ENCODE data around the gene PRMT7.
A peak's percentile ranks its signal among the peaks of the same experiment; 100 is the strongest.

PRMT7 gene

DNA sequence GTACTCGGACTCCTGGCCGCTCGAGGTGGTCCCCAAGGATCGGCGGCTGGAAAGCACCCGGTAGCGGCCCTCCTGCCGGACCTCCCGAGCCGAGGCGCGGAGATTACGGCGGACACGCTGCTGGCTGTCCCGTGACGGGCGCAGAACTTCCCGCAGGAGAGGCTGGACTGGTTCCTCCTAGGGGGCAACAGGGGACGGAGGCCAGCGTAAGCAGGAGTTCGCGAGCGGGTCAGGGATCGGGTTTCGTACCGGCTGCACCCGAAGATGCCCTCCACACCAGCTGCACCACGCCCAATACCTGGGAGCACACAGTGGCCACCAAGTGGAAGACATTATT lies 414 bp upstream of the PRMT7 start:
- Mint-ChIP-seq H3K27ac (peak overlapping the region; percentile 98), H3K9me3 (ENCODE audit: low read depth) (no peaks in the 10 kb centered on the region), H3K4me1 (ENCODE audit: low read depth) (peaks cover 47% of the 10 kb centered on the region), H3K4me3 (peak overlapping the region; percentile 99), H3K27me3 (no peaks in the 10 kb centered on the region), H3K36me3 (peaks cover 10% of the 10 kb centered on the region)

DNA sequence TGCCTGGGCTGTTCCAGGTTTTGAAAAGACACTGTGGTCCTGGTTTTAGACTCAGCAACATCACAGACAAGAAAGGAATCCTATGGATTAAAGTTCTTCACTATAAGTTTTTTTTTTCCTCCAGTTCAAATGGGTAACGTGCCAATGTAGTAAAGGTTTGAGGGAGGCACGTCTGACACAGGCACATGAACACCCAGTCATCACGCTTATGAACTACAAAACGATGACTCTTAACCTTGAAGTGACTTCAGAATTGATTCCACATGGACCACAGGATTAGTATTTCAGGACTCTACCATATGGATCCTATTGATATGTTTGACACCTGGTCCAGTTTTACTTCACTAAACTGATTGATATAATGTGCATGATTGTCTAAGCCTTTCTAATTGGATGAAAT lies 2.3 kb downstream of the PRMT7 start:
- H3K36me3 Mint-ChIP-seq = peaks cover 12% of the 10 kb centered on the region
- H3K4me3 Mint-ChIP-seq = peak overlapping the region; percentile 57
- H3K27ac Mint-ChIP-seq = peak overlapping the region; percentile 18
- no peaks in the 10 kb centered on the region for H3K27me3 Mint-ChIP-seq
- H3K9me3 Mint-ChIP-seq (ENCODE audit: low read depth) = no peaks in the 10 kb centered on the region
- peaks cover 43% of the 10 kb centered on the region for H3K4me1 Mint-ChIP-seq (ENCODE audit: low read depth)

DNA sequence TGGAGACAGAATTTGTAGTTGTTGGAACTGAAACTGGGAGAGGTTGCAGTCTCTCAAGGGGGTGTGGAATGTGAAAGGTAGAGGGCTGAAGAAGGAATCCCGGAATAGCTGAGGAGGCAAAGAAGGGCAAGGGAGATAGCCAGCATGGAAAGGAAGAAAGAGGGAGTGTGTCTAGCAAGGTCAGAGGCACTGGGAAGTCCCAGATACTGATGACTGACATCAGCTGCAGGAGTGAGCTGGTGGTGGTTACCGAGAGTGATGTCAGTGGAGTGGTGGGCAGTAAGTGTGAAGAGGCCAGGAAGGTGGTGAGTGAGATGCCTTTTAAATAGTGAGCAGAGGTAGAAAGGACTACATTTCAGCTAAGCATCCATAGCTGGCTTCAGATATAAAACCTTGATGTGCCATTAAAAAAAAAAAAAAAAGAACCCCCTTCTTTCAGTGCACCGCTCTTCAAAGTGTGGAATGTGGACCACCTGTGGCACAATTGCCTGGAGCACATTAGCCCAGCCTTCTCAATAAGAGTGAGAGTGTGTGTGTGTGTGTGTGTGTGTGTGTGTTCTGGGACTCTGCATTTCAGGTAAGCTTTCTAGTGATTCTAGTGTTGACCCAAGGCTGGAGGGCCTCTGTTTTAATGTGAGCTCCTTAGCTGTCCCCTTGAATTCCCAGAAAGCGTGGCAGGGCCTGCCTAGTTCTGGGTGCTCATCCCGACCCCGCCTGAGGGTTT lies 8.5 kb downstream of the PRMT7 start:
- no peaks in the 10 kb centered on the region for H3K9me3 Mint-ChIP-seq (ENCODE audit: low read depth)
- H3K4me3 Mint-ChIP-seq = peak overlapping the region; percentile 4
- H3K27me3 Mint-ChIP-seq = no peaks in the 10 kb centered on the region
- peak overlapping the region; percentile 83 for H3K27ac Mint-ChIP-seq
- H3K4me1 Mint-ChIP-seq (ENCODE audit: low read depth) = peaks cover 32% of the 10 kb centered on the region
- H3K36me3 Mint-ChIP-seq = peaks cover 6% of the 10 kb centered on the region

DNA sequence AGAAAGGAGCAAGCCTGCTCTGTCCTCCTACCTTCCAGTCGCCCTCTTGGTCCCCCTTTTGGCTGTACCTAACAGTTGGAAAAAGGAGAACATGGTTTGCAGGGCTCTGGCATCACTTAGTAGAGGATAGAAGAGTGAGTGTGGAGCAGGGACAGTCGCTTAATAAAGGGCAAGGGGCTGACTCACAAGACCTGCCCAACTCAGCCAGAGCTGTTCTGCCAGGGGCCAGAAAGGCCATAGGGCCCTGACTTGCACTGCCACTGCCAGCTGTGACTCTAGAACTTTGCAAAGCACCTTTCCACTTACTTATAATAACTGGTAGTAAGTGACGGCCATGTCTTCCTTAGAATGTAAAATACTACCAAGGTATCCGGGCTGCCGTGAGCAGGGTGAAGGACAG lies 13.5 kb downstream of the PRMT7 start:
- Mint-ChIP-seq H3K36me3 (peaks cover 6% of the 10 kb centered on the region), H3K9me3 (ENCODE audit: low read depth) (no peaks in the 10 kb centered on the region), H3K27me3 (no peaks in the 10 kb centered on the region), H3K27ac (no peak overlapping the region), H3K4me3 (no peak overlapping the region), H3K4me1 (ENCODE audit: low read depth) (peaks cover 18% of the 10 kb centered on the region)

DNA sequence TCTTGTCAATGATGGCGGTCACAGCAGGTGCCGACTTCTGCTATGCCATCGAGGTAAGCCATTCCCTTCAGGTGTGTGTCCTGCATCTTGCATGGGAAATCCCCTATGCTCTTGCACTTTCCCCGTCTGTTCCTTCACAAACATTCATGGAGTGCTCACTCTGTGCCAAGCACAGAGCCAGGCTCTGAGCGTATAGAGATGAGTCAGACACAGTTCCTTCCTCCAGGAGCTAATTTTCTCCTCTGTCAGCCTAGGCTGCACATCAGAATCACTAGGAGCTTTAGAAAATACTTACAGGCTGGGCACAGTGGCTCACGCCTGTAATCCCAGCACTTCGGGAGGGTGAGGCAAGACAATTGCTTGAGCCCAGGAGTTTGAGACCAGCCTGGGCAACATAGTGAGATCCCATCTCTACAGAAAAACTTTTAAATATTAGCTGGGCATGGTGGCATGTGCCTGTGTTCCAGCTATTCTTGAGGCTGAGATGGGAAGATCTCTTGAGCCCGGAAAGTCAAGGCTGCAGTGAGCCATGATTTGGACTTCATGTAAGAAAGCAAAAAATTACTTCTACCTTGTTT lies 14.1 kb downstream of the PRMT7 start:
- H3K27me3 Mint-ChIP-seq = no peaks in the 10 kb centered on the region
- no peak overlapping the region for H3K27ac Mint-ChIP-seq
- H3K4me3 Mint-ChIP-seq = no peak overlapping the region
- H3K9me3 Mint-ChIP-seq (ENCODE audit: low read depth) = no peaks in the 10 kb centered on the region
- H3K36me3 Mint-ChIP-seq = peaks cover 6% of the 10 kb centered on the region
- peaks cover 14% of the 10 kb centered on the region for H3K4me1 Mint-ChIP-seq (ENCODE audit: low read depth)

DNA sequence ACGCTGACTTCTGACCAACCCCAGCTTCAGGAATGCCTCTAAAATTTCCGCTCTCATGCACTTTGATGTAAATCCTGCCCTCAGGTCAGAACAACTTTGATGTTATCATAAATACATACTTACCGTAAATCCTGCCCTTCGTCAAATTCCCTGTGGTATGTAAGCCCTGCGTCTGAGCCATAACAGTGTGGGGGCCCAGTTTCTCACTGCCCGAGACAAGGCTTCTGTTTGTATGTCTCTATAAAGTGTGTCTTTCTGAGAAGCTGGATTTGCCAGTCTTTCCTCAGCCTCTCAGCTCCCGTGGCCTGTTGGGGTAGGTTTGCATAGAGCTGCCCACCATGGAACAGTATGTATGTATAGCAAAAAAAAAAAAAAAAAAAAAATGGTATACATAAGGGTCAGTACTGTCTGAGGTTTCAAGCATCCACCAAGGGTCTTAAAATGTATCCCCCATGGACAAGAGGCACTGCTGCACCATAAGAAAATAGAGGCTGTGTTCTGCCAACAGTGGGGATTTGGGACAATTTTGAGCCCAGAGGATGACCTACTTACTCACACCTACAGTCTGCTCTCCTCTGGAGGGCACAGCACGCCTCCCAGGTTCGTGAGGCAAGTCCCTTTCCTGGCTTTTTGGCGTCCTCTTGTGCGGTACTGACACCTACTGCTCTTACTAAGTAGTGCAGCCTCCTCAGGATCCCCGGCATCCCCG lies 17.5 kb downstream of the PRMT7 start:
- no peak overlapping the region for H3K4me3 Mint-ChIP-seq

DNA sequence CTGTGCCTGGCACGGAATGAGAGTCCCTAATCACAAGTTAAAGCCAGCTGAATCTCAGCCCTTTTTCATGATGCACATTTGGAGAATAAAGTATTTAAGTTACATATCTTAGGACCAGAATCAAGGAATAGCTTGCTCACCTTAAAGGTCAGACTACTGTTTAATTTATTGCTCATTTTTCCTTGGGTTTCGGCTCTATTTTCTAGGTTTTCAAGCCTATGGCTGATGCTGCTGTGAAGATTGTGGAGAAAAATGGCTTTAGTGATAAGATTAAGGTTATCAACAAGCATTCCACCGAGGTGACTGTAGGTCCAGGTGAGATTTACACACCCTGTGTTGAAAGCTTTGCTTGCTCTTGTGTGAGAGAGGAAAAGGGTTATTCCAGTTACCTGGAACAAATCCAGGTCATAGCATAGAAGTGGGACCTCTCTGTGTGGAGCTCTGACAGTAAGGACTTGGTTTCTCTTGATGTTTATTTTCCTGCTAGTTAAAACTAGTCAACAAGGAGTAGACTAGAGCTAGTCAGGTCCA lies 18.1 kb downstream of the PRMT7 start:
- H3K4me3 Mint-ChIP-seq = no peak overlapping the region
- no peaks in the 10 kb centered on the region for H3K27me3 Mint-ChIP-seq
- peaks cover 15% of the 10 kb centered on the region for H3K4me1 Mint-ChIP-seq (ENCODE audit: low read depth)
- H3K36me3 Mint-ChIP-seq = peaks cover 11% of the 10 kb centered on the region
- H3K9me3 Mint-ChIP-seq (ENCODE audit: low read depth) = no peaks in the 10 kb centered on the region
- no peak overlapping the region for H3K27ac Mint-ChIP-seq

More for the DNA sequence above, 17.5 kb downstream of the PRMT7 start:
- Mint-ChIP-seq H3K27ac (no peak overlapping the region), H3K27me3 (no peaks in the 10 kb centered on the region), H3K36me3 (peaks cover 11% of the 10 kb centered on the region), H3K4me1 (ENCODE audit: low read depth) (peaks cover 15% of the 10 kb centered on the region), H3K9me3 (ENCODE audit: low read depth) (no peaks in the 10 kb centered on the region)

DNA sequence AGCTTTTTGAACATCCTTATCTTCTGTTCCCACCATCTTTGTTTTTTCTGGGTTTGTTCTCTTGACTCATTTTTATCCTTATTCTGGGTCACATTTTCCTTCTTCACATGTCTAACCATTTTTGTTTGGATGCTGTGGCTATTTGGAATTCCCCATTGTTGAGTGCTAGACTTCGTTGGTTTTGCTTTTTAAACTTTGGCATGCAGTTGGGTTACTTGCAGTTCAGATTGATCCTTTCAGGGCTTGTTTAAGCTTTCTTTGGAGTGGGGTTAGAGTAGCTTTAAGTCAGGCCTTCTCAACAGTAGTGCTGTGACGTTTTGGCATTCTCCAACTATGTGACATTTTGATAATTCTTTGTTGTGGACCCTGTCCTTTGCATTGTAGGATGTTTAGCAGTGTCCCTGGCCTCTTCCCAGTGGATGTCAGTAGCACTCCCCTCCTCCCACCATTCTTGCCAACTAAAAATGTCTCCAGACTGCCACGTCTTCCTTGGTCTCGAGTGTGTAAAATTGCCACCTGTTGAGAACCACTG lies 21.1 kb downstream of the PRMT7 start:
- Mint-ChIP-seq H3K4me3 (no peak overlapping the region), H3K27ac (no peak overlapping the region), H3K9me3 (ENCODE audit: low read depth) (no peaks in the 10 kb centered on the region), H3K4me1 (ENCODE audit: low read depth) (peaks cover 15% of the 10 kb centered on the region), H3K27me3 (no peaks in the 10 kb centered on the region), H3K36me3 (peaks cover 18% of the 10 kb centered on the region)

DNA sequence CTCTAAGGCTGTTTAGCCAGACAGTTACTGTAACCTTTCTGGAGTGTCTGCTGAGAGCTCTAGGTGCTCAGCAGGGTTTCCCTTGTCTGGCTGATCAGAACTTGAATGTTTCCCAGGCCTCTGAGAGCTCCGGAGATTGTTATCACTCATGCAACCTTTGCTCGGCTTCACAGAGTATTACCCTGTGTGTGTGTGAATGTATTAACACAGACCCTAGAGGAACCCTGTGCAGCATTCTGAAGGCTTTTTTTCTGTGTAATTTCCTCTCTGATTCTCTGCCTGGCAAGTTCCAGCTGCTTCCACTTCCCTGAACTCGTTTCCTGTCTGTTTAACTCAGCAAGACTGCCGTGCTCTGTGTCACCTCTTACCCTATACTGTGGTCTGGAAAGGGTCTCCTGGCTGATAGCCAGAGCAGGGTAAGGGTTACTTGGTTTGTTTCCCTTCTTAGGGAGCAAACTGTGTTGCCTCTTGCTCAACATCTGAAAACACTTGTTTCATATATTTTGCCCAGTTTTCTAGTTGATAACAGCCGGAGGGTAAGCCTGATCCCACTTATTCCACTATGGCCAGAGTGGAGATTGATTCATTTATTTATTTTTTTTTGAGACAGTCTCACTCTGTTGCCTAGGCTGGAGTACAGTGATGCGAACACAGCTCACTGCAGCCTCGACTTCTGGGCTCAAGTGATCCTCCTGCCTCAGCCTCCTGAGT lies 21.7 kb downstream of the PRMT7 start:
- Mint-ChIP-seq H3K4me1 (ENCODE audit: low read depth) (peaks cover 15% of the 10 kb centered on the region), H3K36me3 (peaks cover 19% of the 10 kb centered on the region), H3K9me3 (ENCODE audit: low read depth) (no peaks in the 10 kb centered on the region), H3K27ac (no peak overlapping the region), H3K4me3 (no peak overlapping the region), H3K27me3 (no peaks in the 10 kb centered on the region)

DNA sequence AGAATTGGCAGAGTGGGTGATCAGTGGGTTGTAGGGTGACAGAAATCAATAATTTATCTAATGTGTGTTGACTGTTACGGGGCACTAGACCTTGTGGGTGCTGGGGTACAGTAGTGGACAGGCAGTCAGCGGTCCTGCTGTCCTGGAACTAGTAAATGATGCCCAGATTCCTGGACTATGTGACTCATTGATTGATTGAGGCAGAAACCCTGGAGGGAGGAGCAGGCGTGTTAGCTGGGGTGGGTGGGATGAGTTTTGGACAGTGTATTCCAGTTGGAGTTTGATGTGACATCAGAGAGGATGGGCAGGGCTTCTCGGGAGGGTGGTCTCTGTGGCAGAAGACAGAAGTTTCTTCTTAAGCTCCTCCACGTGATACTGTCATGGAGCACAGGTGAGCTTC lies 24.4 kb downstream of the PRMT7 start:
- Mint-ChIP-seq H3K4me1 (ENCODE audit: low read depth) (peaks cover 10% of the 10 kb centered on the region), H3K36me3 (peaks cover 26% of the 10 kb centered on the region), H3K9me3 (ENCODE audit: low read depth) (no peaks in the 10 kb centered on the region)

DNA sequence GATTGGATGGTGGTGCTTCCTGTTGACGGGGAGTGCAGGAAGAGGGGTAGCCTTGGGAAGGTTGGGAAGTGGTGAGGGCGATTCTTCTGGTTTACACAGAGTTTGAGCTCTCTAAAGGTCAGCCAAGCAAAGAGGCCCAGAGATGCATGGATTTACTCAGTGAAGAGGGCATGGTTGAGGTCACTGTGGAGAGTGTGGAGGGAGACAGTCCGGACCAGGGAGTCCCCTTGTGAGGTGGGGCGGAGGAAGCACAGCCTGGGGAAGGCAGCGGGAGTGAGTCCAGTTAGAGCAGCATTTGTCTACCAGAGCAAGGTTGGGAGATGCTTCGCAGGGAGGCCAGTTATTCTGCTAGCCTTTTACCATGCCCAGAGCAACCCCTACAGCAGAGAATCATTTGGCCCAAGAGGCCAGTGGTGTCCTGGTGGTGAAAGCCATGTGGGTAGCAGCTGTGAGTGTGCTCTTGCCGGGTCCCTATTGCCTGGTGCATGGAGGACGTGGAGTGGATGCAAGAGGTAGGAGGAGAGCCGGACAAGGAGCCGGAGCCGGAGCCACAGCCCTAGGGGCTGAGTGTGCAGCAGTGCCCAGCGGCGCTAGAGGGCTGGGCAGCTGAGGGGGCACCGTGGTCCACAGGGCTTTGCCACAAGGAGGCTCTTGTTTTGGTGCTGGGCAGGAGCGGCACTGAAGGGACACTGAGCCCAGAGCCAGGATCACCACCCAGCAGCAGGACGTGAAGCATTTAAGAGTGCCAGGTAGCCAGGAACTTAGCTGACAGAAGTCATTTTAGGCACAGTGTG lies 27.7 kb downstream of the PRMT7 start:
- no peak overlapping the region for H3K4me3 Mint-ChIP-seq
- H3K4me1 Mint-ChIP-seq (ENCODE audit: low read depth) = no peaks in the 10 kb centered on the region
- H3K36me3 Mint-ChIP-seq = peaks cover 28% of the 10 kb centered on the region
- no peak overlapping the region for H3K27ac Mint-ChIP-seq
- H3K27me3 Mint-ChIP-seq = no peaks in the 10 kb centered on the region
- H3K9me3 Mint-ChIP-seq (ENCODE audit: low read depth) = no peaks in the 10 kb centered on the region

More for the DNA sequence above, 24.4 kb downstream of the PRMT7 start:
- H3K4me3 Mint-ChIP-seq = no peak overlapping the region
- H3K27me3 Mint-ChIP-seq = no peaks in the 10 kb centered on the region
- H3K27ac Mint-ChIP-seq = no peak overlapping the region

DNA sequence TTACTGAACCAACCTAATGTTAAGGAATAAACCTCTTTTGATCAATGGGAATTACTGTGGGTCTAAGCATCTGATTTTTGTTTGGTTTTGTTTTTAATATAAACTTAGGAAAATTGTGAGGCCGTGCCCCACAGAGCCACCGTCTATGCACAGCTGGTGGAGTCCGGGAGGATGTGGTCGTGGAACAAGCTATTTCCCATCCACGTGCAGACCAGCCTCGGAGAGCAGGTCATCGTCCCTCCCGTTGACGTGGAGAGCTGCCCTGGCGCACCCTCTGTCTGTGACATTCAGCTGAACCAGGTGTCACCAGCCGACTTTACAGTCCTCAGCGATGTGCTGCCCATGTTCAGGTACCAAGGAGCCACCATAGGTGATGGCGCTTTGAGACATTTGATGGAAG lies 28.4 kb downstream of the PRMT7 start:
- H3K9me3 Mint-ChIP-seq (ENCODE audit: low read depth) = no peaks in the 10 kb centered on the region
- H3K27me3 Mint-ChIP-seq = no peaks in the 10 kb centered on the region
- H3K27ac Mint-ChIP-seq = no peak overlapping the region
- no peak overlapping the region for H3K4me3 Mint-ChIP-seq
- peaks cover 27% of the 10 kb centered on the region for H3K36me3 Mint-ChIP-seq
- peaks cover under 1% of the 10 kb centered on the region for H3K4me1 Mint-ChIP-seq (ENCODE audit: low read depth)

DNA sequence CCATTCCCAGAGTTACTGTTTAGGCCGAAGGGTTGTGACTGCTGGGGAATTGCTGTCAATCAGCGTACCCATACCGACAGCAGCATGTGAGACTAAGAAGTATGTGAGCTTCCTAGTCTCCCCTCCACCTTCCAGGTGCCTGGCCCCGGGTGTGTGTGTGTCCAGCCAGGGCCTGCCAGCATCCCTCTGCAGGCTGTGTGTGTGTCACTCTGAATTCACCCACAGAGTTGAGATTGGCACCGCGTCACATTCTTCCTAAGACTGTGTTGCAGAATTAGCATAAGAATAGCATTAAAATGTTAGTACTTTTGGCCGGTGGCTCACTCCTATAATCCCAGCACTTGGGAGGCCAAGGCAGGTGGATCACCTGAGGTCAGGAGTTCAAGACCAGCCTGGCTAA lies 31.8 kb downstream of the PRMT7 start:
- no peak overlapping the region for H3K27ac Mint-ChIP-seq
- peaks cover 15% of the 10 kb centered on the region for H3K4me1 Mint-ChIP-seq (ENCODE audit: low read depth)
- no peaks in the 10 kb centered on the region for H3K27me3 Mint-ChIP-seq
- no peak overlapping the region for H3K4me3 Mint-ChIP-seq
- H3K36me3 Mint-ChIP-seq = peaks cover 23% of the 10 kb centered on the region
- no peaks in the 10 kb centered on the region for H3K9me3 Mint-ChIP-seq (ENCODE audit: low read depth)

DNA sequence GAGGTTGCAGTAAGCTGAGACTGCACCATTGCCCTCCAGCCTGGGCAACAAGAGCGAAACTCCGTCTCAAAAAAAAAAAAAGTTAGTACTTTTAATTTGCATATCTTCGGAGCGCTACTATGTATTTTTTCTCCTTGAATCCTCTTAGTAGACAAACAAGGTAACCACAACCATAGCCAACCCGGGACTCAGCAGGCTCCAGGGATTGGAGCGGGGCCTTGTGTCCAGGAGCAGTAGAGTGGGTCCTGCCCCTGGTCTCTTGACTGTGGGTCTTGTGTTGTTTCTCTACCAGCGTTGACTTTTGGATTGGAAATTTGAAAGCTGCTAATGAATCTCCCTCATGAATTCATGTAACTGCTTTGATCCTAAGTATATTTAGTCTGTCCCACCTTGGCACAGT lies 32.3 kb downstream of the PRMT7 start:
- Mint-ChIP-seq H3K4me1 (ENCODE audit: low read depth) (peaks cover 15% of the 10 kb centered on the region), H3K27ac (no peak overlapping the region), H3K36me3 (peaks cover 17% of the 10 kb centered on the region)

More for the DNA sequence above, 32.3 kb downstream of the PRMT7 start:
- Mint-ChIP-seq H3K27me3 (no peaks in the 10 kb centered on the region), H3K4me3 (no peak overlapping the region), H3K9me3 (ENCODE audit: low read depth) (no peaks in the 10 kb centered on the region)
